ENCODE measurements around the gene ADAM12. TPM values are rescaled to one million over a fixed set of nuclear protein-coding genes. Genes with fewer than 3 reads are reported as not detected.

Gene ADAM12
- total RNA-seq, 1 experiment from 2014 or later = 0.24 TPM

DNA sequence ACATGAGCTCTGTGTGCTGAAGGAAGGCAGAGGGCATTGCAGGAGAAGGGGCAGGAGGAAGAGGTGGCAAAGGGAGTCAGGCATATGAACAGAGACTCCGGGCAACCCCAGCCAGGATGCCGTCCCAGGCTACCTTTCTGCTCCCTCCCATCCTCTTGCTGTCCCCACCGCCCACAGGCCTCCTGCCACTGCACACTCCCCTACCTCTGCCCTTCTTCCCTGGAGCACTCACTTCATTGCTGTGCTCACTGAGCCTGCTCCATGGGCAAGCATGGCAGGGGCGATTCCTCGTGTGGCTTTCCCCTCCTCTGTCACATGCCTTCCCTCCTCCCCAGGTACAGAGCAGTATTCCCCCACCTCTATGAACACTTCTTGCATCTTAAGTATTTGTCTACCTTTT, 398.5 kb downstream of the ADAM12 start:
- Histone ChIP-seq H4K8ac (replicated peaks; ENCODE audit: insufficient read length, low read depth, low read length) (no peak overlapping the region), H3K9me3 (ENCODE audit: control insufficient read depth, low read depth, low read length) (no peaks in the 10 kb centered on the region), H3K14ac (ENCODE audit: insufficient read depth, low read length) (no peak overlapping the region), H2AFZ (ENCODE audit: low read length) (no peak overlapping the region), H3K23ac (ENCODE audit: insufficient read length, low read depth, low read length) (no peak overlapping the region), H4K20me1 (ENCODE audit: control insufficient read depth, insufficient read depth, insufficient read length) (no peaks in the 10 kb centered on the region), H3K27ac (ENCODE audit: insufficient read length, low read depth, low read length) (no peak overlapping the region), H4K5ac (ENCODE audit: insufficient read length, low read depth, low read length) (no peak overlapping the region), H3K79me1 (ENCODE audit: insufficient read depth, low read depth, low read length, poor library complexity, severe bottlenecking) (no peaks in the 10 kb centered on the region), H3K56ac (ENCODE audit: insufficient read length, low read depth, low read length) (no peak overlapping the region), H2BK20ac (ENCODE audit: low read depth, low read length, poor library complexity, severe bottlenecking) (no peak overlapping the region), H3K9ac (ENCODE audit: extremely low read depth, insufficient read length, low read length) (no peak overlapping the region), H3K18ac (ENCODE audit: insufficient read length, low read depth, low read length) (no peak overlapping the region), H3T11ph (ENCODE audit: low read length) (no peak overlapping the region), H3K23me2 (ENCODE audit: insufficient read length, low read depth, low read length, poor library complexity, severe bottlenecking) (no peaks in the 10 kb centered on the region), H3K4ac (ENCODE audit: low read depth, low read length) (no peak overlapping the region), H3K4me2 (ENCODE audit: insufficient read depth, insufficient read length, low read length) (no peak overlapping the region), H4K91ac (ENCODE audit: insufficient read length, low read depth, low read length) (no peak overlapping the region), H2BK5ac (ENCODE audit: insufficient read length, low read length) (no peak overlapping the region), H3K4me1 (ENCODE audit: insufficient read depth, low read length) (no peaks in the 10 kb centered on the region), H3K79me2 (ENCODE audit: insufficient read depth, low read length) (no peaks in the 10 kb centered on the region), H3K27me3 (ENCODE audit: insufficient read depth, low read length) (no peaks in the 10 kb centered on the region), H2AK5ac (ENCODE audit: insufficient read length, low read length) (no peak overlapping the region), H2BK15ac (ENCODE audit: low read depth, low read length) (no peak overlapping the region), H2BK12ac (ENCODE audit: insufficient read length, low read depth, low read length) (no peak overlapping the region), H2BK120ac (ENCODE audit: low read depth, low read length, poor library complexity, severe bottlenecking) (no peak overlapping the region)
- Mint-ChIP-seq H3K9me3 (peaks cover 9 to 13% of the 10 kb centered on the region in 2 experiments; a peak in 4 of 5 replicates), H3K4me1 (peaks cover 2 to 3% of the 10 kb centered on the region in 2 experiments; a peak in 3 of 4 replicates), H3K27me3 (ENCODE audit: low read depth) (peaks cover 4% of the 10 kb centered on the region; the same call in 1 of the 2 replicates), H3K27ac (no peak overlapping the region), H3K4me3 (no peak overlapping the region), H3K36me3 (ENCODE audit: insufficient read depth in 1 of 3, low read depth in 3 of 3) (peaks cover 0 to 12% (median 5%) of the 10 kb centered on the region in 3 experiments; a peak in 4 of 7 replicates)
- no CpG with 5 or more reads among the region's 5 CpGs for WGBS (ENCODE audit: extremely low coverage, insufficient read length, low lambda C conversion rate)
- TF ChIP-seq, protein P1, sequence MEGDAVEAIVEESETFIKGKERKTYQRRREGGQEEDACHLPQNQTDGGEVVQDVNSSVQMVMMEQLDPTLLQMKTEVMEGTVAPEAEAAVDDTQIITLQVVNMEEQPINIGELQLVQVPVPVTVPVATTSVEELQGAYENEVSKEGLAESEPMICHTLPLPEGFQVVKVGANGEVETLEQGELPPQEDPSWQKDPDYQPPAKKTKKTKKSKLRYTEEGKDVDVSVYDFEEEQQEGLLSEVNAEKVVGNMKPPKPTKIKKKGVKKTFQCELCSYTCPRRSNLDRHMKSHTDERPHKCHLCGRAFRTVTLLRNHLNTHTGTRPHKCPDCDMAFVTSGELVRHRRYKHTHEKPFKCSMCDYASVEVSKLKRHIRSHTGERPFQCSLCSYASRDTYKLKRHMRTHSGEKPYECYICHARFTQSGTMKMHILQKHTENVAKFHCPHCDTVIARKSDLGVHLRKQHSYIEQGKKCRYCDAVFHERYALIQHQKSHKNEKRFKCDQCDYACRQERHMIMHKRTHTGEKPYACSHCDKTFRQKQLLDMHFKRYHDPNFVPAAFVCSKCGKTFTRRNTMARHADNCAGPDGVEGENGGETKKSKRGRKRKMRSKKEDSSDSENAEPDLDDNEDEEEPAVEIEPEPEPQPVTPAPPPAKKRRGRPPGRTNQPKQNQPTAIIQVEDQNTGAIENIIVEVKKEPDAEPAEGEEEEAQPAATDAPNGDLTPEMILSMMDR (conservative IDR thresholded peaks at IDR 0.05) = no peak
- DNase-seq = no peak

Data from H9 (cell line).